ENCODE measurements around the gene PTPRK.

DNA sequence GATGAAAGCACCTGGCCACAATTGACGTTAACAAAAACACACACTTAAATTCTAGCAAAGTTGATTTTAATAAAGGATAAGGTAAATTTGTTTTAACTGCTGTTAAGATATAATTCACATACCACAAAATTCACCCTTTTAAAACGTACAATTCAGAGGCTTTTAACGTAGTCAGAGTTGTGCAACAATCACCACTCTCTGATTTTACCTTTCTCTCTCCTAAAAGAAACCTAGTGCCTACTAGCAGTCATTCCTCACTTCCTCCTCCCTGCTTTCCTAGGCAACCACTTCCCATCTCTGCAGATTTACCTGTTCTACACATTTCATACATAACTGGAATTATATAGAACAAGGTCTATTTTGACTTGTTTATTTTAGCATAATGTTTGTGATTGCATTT lies 58.9 kb downstream of the PTPRK start:
- TF ChIP-seq, protein P1, sequence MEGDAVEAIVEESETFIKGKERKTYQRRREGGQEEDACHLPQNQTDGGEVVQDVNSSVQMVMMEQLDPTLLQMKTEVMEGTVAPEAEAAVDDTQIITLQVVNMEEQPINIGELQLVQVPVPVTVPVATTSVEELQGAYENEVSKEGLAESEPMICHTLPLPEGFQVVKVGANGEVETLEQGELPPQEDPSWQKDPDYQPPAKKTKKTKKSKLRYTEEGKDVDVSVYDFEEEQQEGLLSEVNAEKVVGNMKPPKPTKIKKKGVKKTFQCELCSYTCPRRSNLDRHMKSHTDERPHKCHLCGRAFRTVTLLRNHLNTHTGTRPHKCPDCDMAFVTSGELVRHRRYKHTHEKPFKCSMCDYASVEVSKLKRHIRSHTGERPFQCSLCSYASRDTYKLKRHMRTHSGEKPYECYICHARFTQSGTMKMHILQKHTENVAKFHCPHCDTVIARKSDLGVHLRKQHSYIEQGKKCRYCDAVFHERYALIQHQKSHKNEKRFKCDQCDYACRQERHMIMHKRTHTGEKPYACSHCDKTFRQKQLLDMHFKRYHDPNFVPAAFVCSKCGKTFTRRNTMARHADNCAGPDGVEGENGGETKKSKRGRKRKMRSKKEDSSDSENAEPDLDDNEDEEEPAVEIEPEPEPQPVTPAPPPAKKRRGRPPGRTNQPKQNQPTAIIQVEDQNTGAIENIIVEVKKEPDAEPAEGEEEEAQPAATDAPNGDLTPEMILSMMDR (IDR thresholded peaks at IDR 0.05), result no peak
- TF ChIP-seq POLR2A (IDR thresholded peaks at IDR 0.05), result no peak
